Mucosa of descending colon (tissue), 3 donors: ENCODE data around the gene CHP1. TPM values are rescaled to one million over a fixed set of nuclear protein-coding genes. Genes with fewer than 3 reads are reported as not detected.
"Not testable (repeated sequence)": the region's sequence is repeated elsewhere in the genome, so short reads cannot be mapped to it uniquely, and the experiment has no call there.

Experiments
- ATAC-seq: fragments of 200-7000 bp; cut with Tn5 transposase; one replicate; pipeline ENCODE4 v1.9.1; 2020; ENCODE audit warnings: mild to moderate bottlenecking, moderate library complexity
- DNase-seq, 3 donors: peaks; one replicate each; pipeline ENCODE4 v3.0.0-alpha.2; 2020
- H3K36me3 ChIP-seq: fragments of 200-600 bp; one replicate; pipeline ENCODE4 v1.8.0; 2021; ENCODE audit warnings: low read depth, mild to moderate bottlenecking
- H3K4me1 ChIP-seq: fragments of 200-600 bp; one replicate; pipeline ENCODE4 v1.8.0; 2021; ENCODE audit warnings: low read depth, mild to moderate bottlenecking
- H3K4me3 ChIP-seq: fragments of 200-600 bp; one replicate; pipeline ENCODE4 v1.8.0; 2021; ENCODE audit warnings: mild to moderate bottlenecking
- H3K9me3 ChIP-seq: fragments of 200-600 bp; one replicate; pipeline ENCODE4 v1.8.0; 2021; ENCODE audit warnings: mild to moderate bottlenecking
- CTCF ChIP-seq: fragments of 200-600 bp; IDR thresholded peaks from one replicate; pipeline ENCODE4 v1.8.0; 2022; ENCODE audit warnings: antibody characterized with exemption, mild to moderate bottlenecking
- intact Hi-C, 2 donors: fragments of 100-400 bp; cut with DNase I in 1 of 2; cut with micrococcal nuclease in 1 of 2; formaldehyde crosslinking; loops; one replicate each; pipeline versions ENCODE4 v1.11.0 to v1.11.1; 2022; cut with DNase I, micrococcal nuclease
- total RNA-seq, 3 donors: library from RNA; stranded (reverse); fragmentation: NEBNext Ultra II Directional in 2 of 3; extraction: Animal tissue kit (Norgen Biotek cat#: 25700) in 2 of 3; gene quantifications; one replicate each; pipeline versions ENCODE4 v1.2.1 to v1.2.4, GENCODE V29; 2021 to 2023
- donor health status: DM: no; HTN: no; CAD: no; lungs with moderate emphysema.
- donor health status: DM: no; HTN: no; CAD: no.
- donor health status: DM: no; HTN: yes; CAD: no.

CHP1 gene
- total RNA-seq, 3 donors from 2014 or later, result 233 to 461 (median 354) TPM

GRCh38 chr15:41276831-41277230 is 45.8 kb downstream of the CHP1 start:
- intact Hi-C loops, result no loop called here
- ATAC-seq, result peak; percentile 75
- no peaks in the 10 kb centered on the region for H3K9me3 ChIP-seq
- no peaks in the 10 kb centered on the region for H3K36me3 ChIP-seq
- no peak for TF ChIP-seq CTCF
- no peak overlapping the region for H3K4me3 ChIP-seq
- no peaks in the 10 kb centered on the region for H3K4me1 ChIP-seq
- no peak for DNase-seq

GRCh38 chr15:41278319-41278718 is 47.3 kb downstream of the CHP1 start:
- TF ChIP-seq CTCF, result no peak
- no peaks in the 10 kb centered on the region for H3K36me3 ChIP-seq
- ATAC-seq (no peak), DNase-seq (no peak)
- H3K4me1 ChIP-seq, result peaks cover 5% of the 10 kb centered on the region
- intact Hi-C loops, result no loop called here
- H3K9me3 ChIP-seq, result no peaks in the 10 kb centered on the region
- no peak overlapping the region for H3K4me3 ChIP-seq

GRCh38 chr15:41279535-41280283 is 48.6 kb downstream of the CHP1 start:
- Histone ChIP-seq H3K4me1 (peaks cover 5% of the 10 kb centered on the region), H3K9me3 (no peaks in the 10 kb centered on the region), H3K4me3 (no peak overlapping the region), H3K36me3 (no peaks in the 10 kb centered on the region)
- TF ChIP-seq CTCF, result no peak
- DNase-seq, result no peak
- intact Hi-C loops, result no loop called here
- no peak for ATAC-seq

GRCh38 chr15:41281236-41281635 is 50.2 kb downstream of the CHP1 start:
- Histone ChIP-seq H3K4me1 (peaks cover 9% of the 10 kb centered on the region), H3K36me3 (no peaks in the 10 kb centered on the region), H3K9me3 (no peaks in the 10 kb centered on the region), H3K4me3 (no peak overlapping the region)
- TF ChIP-seq CTCF, result no peak
- intact Hi-C loops, result no loop called here
- ATAC-seq (no peak), DNase-seq (no peak)

GRCh38 chr15:41282436-41282835 is 51.4 kb downstream of the CHP1 start:
- H3K4me3 ChIP-seq, H3K36me3 ChIP-seq, ATAC-seq, H3K9me3 ChIP-seq, intact Hi-C loops, DNase-seq: not testable (repeated sequence)
- peaks cover 15% of the 10 kb centered on the region for H3K4me1 ChIP-seq

- ATAC-seq, H3K36me3 ChIP-seq, H3K9me3 ChIP-seq, intact Hi-C loops: not testable (repeated sequence)
- peak in 2 of 3 donors; percentile 19 to 44 for DNase-seq
- Histone ChIP-seq H3K4me3 (peak overlapping the region; percentile 90), H3K4me1 (peaks cover 15% of the 10 kb centered on the region)
Observed at GRCh38 chr15:41282980-41283652, 52.0 kb downstream of the CHP1 start.
